ENCODE results near the gene BAIAP3. TPM values are rescaled to one million over a fixed set of nuclear protein-coding genes. Genes with fewer than 3 reads are reported as not detected.
A peak's percentile ranks its signal among the peaks of the same experiment; 100 is the strongest.

BAIAP3 gene
- polyA plus RNA-seq, 4 donors: 4.5 to 10.5 (median 7.0) TPM

- peaks cover 0 to 13% (median 11%) of the 10 kb centered on the region in 3 donors for H3K4me1 ChIP-seq (ENCODE audit: control insufficient read depth in 3 of 3, insufficient read depth in 2 of 3, low read depth in 1 of 3, low read length in 2 of 3)
- H3K9me3 ChIP-seq (ENCODE audit: control insufficient read depth in 2 of 2, insufficient read depth in 1 of 2, low read depth in 1 of 2, low read length in 1 of 2): no peaks in the 10 kb centered on the region
- no peak for FAIRE-seq
- peaks cover 0 to 32% (median 0%) of the 10 kb centered on the region in 3 donors for H3K36me3 ChIP-seq (ENCODE audit: control insufficient read depth in 3 of 3, insufficient read depth in 2 of 3, low read depth in 1 of 3, low read length in 3 of 3)
- WGBS, 3 donors: 83 to 85% (median 83%) methylated on average over 14 to 15 of the region's 15 CpGs
- DNase-seq: no peak
- no peak overlapping the region for H3K27ac ChIP-seq (ENCODE audit: low read depth in 1 of 3, low read length in 2 of 3)
- H3K27me3 ChIP-seq (ENCODE audit: control insufficient read depth in 3 of 3, insufficient read depth in 3 of 3, low read length in 3 of 3): no peaks in the 10 kb centered on the region
- no peak overlapping the region for H3K4me3 ChIP-seq (ENCODE audit: low read depth in 1 of 3, low read length in 3 of 3)
Observed at GRCh38 chr16:1355591-1355990, 22.1 kb downstream of the BAIAP3 start.

GRCh38 chr16:1356061-1356900 lies 22.8 kb downstream of the BAIAP3 start:
- 66 to 82% (median 69%) methylated on average over 23 to 33 of the region's 33 CpGs for WGBS, 3 donors
- Histone ChIP-seq H3K4me1 (ENCODE audit: control insufficient read depth in 3 of 3, insufficient read depth in 2 of 3, low read depth in 1 of 3, low read length in 2 of 3) (peaks cover 0 to 9% (median 4%) of the 10 kb centered on the region in 3 donors), H3K9me3 (ENCODE audit: control insufficient read depth in 2 of 2, insufficient read depth in 1 of 2, low read depth in 1 of 2, low read length in 1 of 2) (no peaks in the 10 kb centered on the region), H3K27ac (ENCODE audit: low read depth in 1 of 3, low read length in 2 of 3) (no peak overlapping the region), H3K27me3 (ENCODE audit: control insufficient read depth in 3 of 3, insufficient read depth in 3 of 3, low read length in 3 of 3) (no peaks in the 10 kb centered on the region), H3K36me3 (ENCODE audit: control insufficient read depth in 3 of 3, insufficient read depth in 2 of 3, low read depth in 1 of 3, low read length in 3 of 3) (peaks cover 0 to 38% (median 0%) of the 10 kb centered on the region in 3 donors), H3K4me3 (ENCODE audit: low read depth in 1 of 3, low read length in 3 of 3) (no peak overlapping the region)
- no peak for FAIRE-seq
- DNase-seq: no peak

DNA sequence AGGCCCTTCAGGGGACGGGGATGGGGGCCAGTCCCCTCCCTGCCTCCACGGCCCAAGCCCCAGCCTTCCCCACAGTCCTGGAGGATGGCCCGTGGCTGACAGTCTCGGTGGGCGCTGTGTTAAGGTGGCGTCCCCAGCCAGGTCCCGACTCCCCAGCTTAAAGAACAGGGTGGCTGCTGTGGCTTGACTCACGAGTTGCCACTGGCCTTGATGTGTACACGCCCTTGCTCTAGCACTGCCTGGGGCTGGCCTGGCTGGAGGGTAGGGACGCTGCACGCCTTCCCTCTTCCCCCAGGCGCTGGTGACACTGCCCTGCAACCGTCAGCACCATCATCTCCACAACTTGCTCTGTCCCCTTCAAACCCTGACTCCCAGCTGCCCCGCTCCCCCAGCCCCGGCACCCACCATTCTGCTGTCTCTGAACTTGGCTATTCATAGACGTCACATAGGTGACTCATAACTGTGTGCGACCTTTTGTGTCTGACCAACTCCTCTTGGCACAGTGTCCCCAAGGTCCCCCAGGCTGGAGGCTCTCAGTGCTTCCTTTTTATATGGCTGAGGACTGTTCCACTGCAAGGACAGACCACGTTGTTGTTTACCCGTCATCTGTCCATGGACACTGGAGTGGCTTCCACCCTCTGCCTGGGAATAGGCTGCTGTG lies 24.6 kb downstream of the BAIAP3 start:
- no peaks in the 10 kb centered on the region for H3K27me3 ChIP-seq (ENCODE audit: control insufficient read depth in 3 of 3, insufficient read depth in 3 of 3, low read length in 3 of 3)
- no peak for DNase-seq
- H3K4me3 ChIP-seq (ENCODE audit: low read depth in 1 of 3, low read length in 3 of 3): no peak overlapping the region
- peaks cover 0 to 56% (median 7%) of the 10 kb centered on the region in 3 donors for H3K36me3 ChIP-seq (ENCODE audit: control insufficient read depth in 3 of 3, insufficient read depth in 2 of 3, low read depth in 1 of 3, low read length in 3 of 3)
- H3K27ac ChIP-seq (ENCODE audit: low read depth in 1 of 3, low read length in 2 of 3): no peak overlapping the region
- 82 to 84% (median 83%) methylated on average over 19 of the region's 19 CpGs for WGBS, 3 donors
- no peaks in the 10 kb centered on the region for H3K9me3 ChIP-seq (ENCODE audit: control insufficient read depth in 2 of 2, insufficient read depth in 1 of 2, low read depth in 1 of 2, low read length in 1 of 2)
- peaks cover 0 to 5% (median 0%) of the 10 kb centered on the region in 3 donors for H3K4me1 ChIP-seq (ENCODE audit: control insufficient read depth in 3 of 3, insufficient read depth in 2 of 3, low read depth in 1 of 3, low read length in 2 of 3)
- no peak for FAIRE-seq

- Histone ChIP-seq H3K27ac (ENCODE audit: low read depth in 1 of 3, low read length in 2 of 3) (no peak overlapping the region), H3K36me3 (ENCODE audit: control insufficient read depth in 3 of 3, insufficient read depth in 2 of 3, low read depth in 1 of 3, low read length in 3 of 3) (peaks cover 10 to 82% (median 13%) of the 10 kb centered on the region in 3 donors), H3K9me3 (ENCODE audit: control insufficient read depth in 2 of 2, insufficient read depth in 1 of 2, low read depth in 1 of 2, low read length in 1 of 2) (no peaks in the 10 kb centered on the region)
Observed at GRCh38 chr16:1361685-1362360, 28.4 kb downstream of the BAIAP3 start.

DNA sequence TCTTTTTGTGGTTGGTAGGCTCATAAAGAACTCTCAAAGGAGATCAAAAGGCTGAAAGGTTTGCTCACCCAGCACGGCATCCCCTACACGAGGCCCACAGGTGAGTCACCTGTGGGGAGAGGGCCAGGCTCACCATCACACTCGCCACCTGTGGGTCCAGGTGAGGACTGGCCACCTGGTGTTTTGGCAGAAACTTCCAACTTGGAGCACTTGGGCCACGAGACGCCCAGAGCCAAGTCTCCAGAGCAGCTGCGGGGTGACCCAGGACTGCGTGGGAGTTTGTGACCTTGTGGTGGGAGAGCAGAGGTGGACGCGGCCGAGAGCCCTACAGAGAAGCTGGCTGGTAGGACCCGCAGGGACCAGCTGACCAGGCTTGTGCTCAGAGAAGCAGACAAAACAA lies 29.4 kb downstream of the BAIAP3 start:
- FAIRE-seq (no peak), DNase-seq (no peak)
- H3K4me3 ChIP-seq (ENCODE audit: low read depth in 1 of 3, low read length in 3 of 3): no peak overlapping the region
- H3K27ac ChIP-seq (ENCODE audit: low read depth in 1 of 3, low read length in 2 of 3): no peak overlapping the region
- no peaks in the 10 kb centered on the region for H3K27me3 ChIP-seq (ENCODE audit: control insufficient read depth in 3 of 3, insufficient read depth in 3 of 3, low read length in 3 of 3)
- 84 to 85% (median 85%) methylated on average over 11 of the region's 11 CpGs for WGBS, 3 donors
- no peaks in the 10 kb centered on the region for H3K4me1 ChIP-seq (ENCODE audit: control insufficient read depth in 3 of 3, insufficient read depth in 2 of 3, low read depth in 1 of 3, low read length in 2 of 3)
- peaks cover 12 to 84% (median 16%) of the 10 kb centered on the region in 3 donors for H3K36me3 ChIP-seq (ENCODE audit: control insufficient read depth in 3 of 3, insufficient read depth in 2 of 3, low read depth in 1 of 3, low read length in 3 of 3)
- no peaks in the 10 kb centered on the region for H3K9me3 ChIP-seq (ENCODE audit: control insufficient read depth in 2 of 2, insufficient read depth in 1 of 2, low read depth in 1 of 2, low read length in 1 of 2)

More at GRCh38 chr16:1361685-1362360, 28.4 kb downstream of the BAIAP3 start:
- H3K4me3 ChIP-seq (ENCODE audit: low read depth in 1 of 3, low read length in 3 of 3): no peak overlapping the region
- DNase-seq: no peak
- H3K4me1 ChIP-seq (ENCODE audit: control insufficient read depth in 3 of 3, insufficient read depth in 2 of 3, low read depth in 1 of 3, low read length in 2 of 3): no peaks in the 10 kb centered on the region
- 93 to 95% (median 94%) methylated on average over 40 to 43 of the region's 43 CpGs for WGBS, 3 donors
- no peak for FAIRE-seq
- no peaks in the 10 kb centered on the region for H3K27me3 ChIP-seq (ENCODE audit: control insufficient read depth in 3 of 3, insufficient read depth in 3 of 3, low read length in 3 of 3)

GRCh38 chr16:1363501-1364041 lies 30.1 kb downstream of the BAIAP3 start:
- H3K9me3 ChIP-seq (ENCODE audit: control insufficient read depth in 2 of 2, insufficient read depth in 1 of 2, low read depth in 1 of 2, low read length in 1 of 2): no peaks in the 10 kb centered on the region
- peaks cover 12 to 82% (median 16%) of the 10 kb centered on the region in 3 donors for H3K36me3 ChIP-seq (ENCODE audit: control insufficient read depth in 3 of 3, insufficient read depth in 2 of 3, low read depth in 1 of 3, low read length in 3 of 3)
- no peak overlapping the region for H3K27ac ChIP-seq (ENCODE audit: low read depth in 1 of 3, low read length in 2 of 3)
- no peaks in the 10 kb centered on the region for H3K4me1 ChIP-seq (ENCODE audit: control insufficient read depth in 3 of 3, insufficient read depth in 2 of 3, low read depth in 1 of 3, low read length in 2 of 3)
- no peak overlapping the region for H3K4me3 ChIP-seq (ENCODE audit: low read depth in 1 of 3, low read length in 3 of 3)
- H3K27me3 ChIP-seq (ENCODE audit: control insufficient read depth in 3 of 3, insufficient read depth in 3 of 3, low read length in 3 of 3): no peaks in the 10 kb centered on the region
- 35 to 44% (median 43%) methylated on average over 18 of the region's 18 CpGs for WGBS, 3 donors
- no peak for FAIRE-seq
- peak; percentile 68 to 73 for DNase-seq

- H3K4me1 ChIP-seq (ENCODE audit: control insufficient read depth in 3 of 3, insufficient read depth in 2 of 3, low read depth in 1 of 3, low read length in 2 of 3): no peaks in the 10 kb centered on the region
- 87 to 91% (median 89%) methylated on average over 19 to 22 of the region's 22 CpGs for WGBS, 3 donors
- FAIRE-seq (no peak), DNase-seq (no peak)
- no peak overlapping the region for H3K4me3 ChIP-seq (ENCODE audit: low read depth in 1 of 3, low read length in 3 of 3)
- no peaks in the 10 kb centered on the region for H3K27me3 ChIP-seq (ENCODE audit: control insufficient read depth in 3 of 3, insufficient read depth in 3 of 3, low read length in 3 of 3)
- no peak overlapping the region for H3K27ac ChIP-seq (ENCODE audit: low read depth in 1 of 3, low read length in 2 of 3)
- peaks cover 12 to 81% (median 16%) of the 10 kb centered on the region in 3 donors for H3K36me3 ChIP-seq (ENCODE audit: control insufficient read depth in 3 of 3, insufficient read depth in 2 of 3, low read depth in 1 of 3, low read length in 3 of 3)
- no peaks in the 10 kb centered on the region for H3K9me3 ChIP-seq (ENCODE audit: control insufficient read depth in 2 of 2, insufficient read depth in 1 of 2, low read depth in 1 of 2, low read length in 1 of 2)
Observed at GRCh38 chr16:1364510-1364909, 31.1 kb downstream of the BAIAP3 start.

Data from small intestine (tissue), 7 donors.